Fibroblast of lung (primary cell): Measurements from ENCODE around the gene ARHGAP44. TPM values are rescaled to one million over a fixed set of nuclear protein-coding genes. Genes with fewer than 3 reads are reported as not detected.

Source experiments
- DNase-seq, 2 donors: peaks; one replicate each; pipeline versions ENCODE4 v3.0.0 to v3.0.0-alpha.2; 2010; ENCODE audit warnings: low read depth in 2 of 2
- H2AFZ ChIP-seq: 2 replicates; pipeline ENCODE4 v1.5.1; 2012; ENCODE audit warnings: low read length, control low read depth, inconsistent platforms
- H3K27ac ChIP-seq: 2 replicates; pipeline ENCODE4 v1.5.1; 2011; ENCODE audit warnings: low read length, control low read depth; ENCODE audit not compliant: insufficient read depth
- H3K27me3 ChIP-seq: 2 replicates; pipeline ENCODE4 v1.5.1; 2011; ENCODE audit warnings: mild to moderate bottlenecking, low read length; ENCODE audit not compliant: control insufficient read depth, insufficient read depth
- H3K36me3 ChIP-seq: 2 replicates; pipeline ENCODE4 v1.5.1; 2011; ENCODE audit warnings: low read length; ENCODE audit not compliant: control insufficient read depth, insufficient read depth
- H3K4me1 ChIP-seq: 2 replicates; pipeline ENCODE4 v1.5.1; 2011; ENCODE audit warnings: low read length; ENCODE audit not compliant: control insufficient read depth, insufficient read depth; ENCODE audit errors: extremely low read depth
- H3K4me2 ChIP-seq: 2 replicates; pipeline ENCODE4 v1.5.1; 2011; ENCODE audit warnings: low read length, control low read depth; ENCODE audit not compliant: insufficient read depth; ENCODE audit errors: extremely low read depth
- H3K4me3 ChIP-seq, 4 experiments: fragments of 200-600 bp in 1 of 4; sonication (generic) in 1 of 4; replicated peaks in 1 of 4; 2 replicates each; pipeline ENCODE4 v1.5.1; 2011 to 2016; ENCODE audit warnings: low read length in 4 of 4, low read depth in 3 of 4, mild to moderate bottlenecking in 3 of 4, control low read depth in 2 of 4, inconsistent platforms in 1 of 4, mixed read lengths in 1 of 4; ENCODE audit not compliant: insufficient read depth in 1 of 4; ENCODE audit errors: control extremely low read depth in 1 of 4
- H3K79me2 ChIP-seq: 2 replicates; pipeline ENCODE4 v1.5.1; 2012; ENCODE audit warnings: mild to moderate bottlenecking, low read length, inconsistent platforms; ENCODE audit not compliant: control insufficient read depth, insufficient read depth
- H3K9ac ChIP-seq: 2 replicates; pipeline ENCODE4 v1.5.1; 2011; ENCODE audit warnings: mild to moderate bottlenecking, low read length, control low read depth; ENCODE audit not compliant: insufficient read depth
- H3K9me3 ChIP-seq: 2 replicates; pipeline ENCODE4 v1.5.1; 2012; ENCODE audit warnings: low read depth, low read length; ENCODE audit not compliant: control insufficient read depth, insufficient read depth
- H4K20me1 ChIP-seq: 2 replicates; pipeline ENCODE4 v1.5.1; 2011; ENCODE audit warnings: low read length; ENCODE audit not compliant: control insufficient read depth, insufficient read depth; ENCODE audit errors: extremely low read depth
- CTCF ChIP-seq, 2 donors: IDR thresholded peaks in 1 of 2; conservative IDR thresholded peaks in 1 of 2; 1 replicate in 1 of 2; 2 replicates in 1 of 2; pipeline ENCODE4 v1.5.1; 2011 to 2012; ENCODE audit warnings: low read length in 2 of 2, control low read depth in 1 of 2, inconsistent platforms in 1 of 2, low read depth in 1 of 2, mild to moderate bottlenecking in 1 of 2
- EZH2 ChIP-seq: IDR thresholded peaks from 2 replicates; pipeline ENCODE4 v1.5.1; 2012; ENCODE audit warnings: low read length, control low read depth, mild to moderate bottlenecking; ENCODE audit errors: missing control alignments
- polyA plus RNA-seq, 2 donors: library from polyadenylated mRNA; depleted of rRNA in 1 of 2; stranded (reverse) in 1 of 2; unstranded in 1 of 2; fragments of >200 nt; gene quantifications; 2 replicates each; pipeline ENCODE4 v1.2.1, GENCODE V29; 2011 to 2012; ENCODE audit warnings: missing spikeins in 1 of 2
- total RNA-seq: library from RNA; depleted of rRNA; stranded (reverse); fragments of >200 nt; gene quantifications from 2 replicates; pipeline ENCODE4 v1.2.1, GENCODE V29; 2014

ARHGAP44 gene
- total and polyA plus RNA-seq, 2 donors (not counting 1 experiment from before 2014, with no cell fraction given): 0.48 to 1.7 TPM

- H3K4me3 ChIP-seq: no peak overlapping the region
- H3K4me1 ChIP-seq: no peaks in the 10 kb centered on the region
- no peaks in the 10 kb centered on the region for H3K27me3 ChIP-seq
- no peak for DNase-seq
- H3K9me3 ChIP-seq: no peaks in the 10 kb centered on the region
- TF ChIP-seq CTCF (conservative IDR thresholded peaks at IDR 0.05 in 1 of 2, IDR thresholded peaks at IDR 0.05 in 1 of 2; ENCODE audit: low read depth in 1 of 2, low read length in 2 of 2) (no peak), EZH2 (no peak)
- no peak overlapping the region for H3K9ac ChIP-seq
- no peaks in the 10 kb centered on the region for H4K20me1 ChIP-seq
- H2AFZ ChIP-seq: no peak overlapping the region
- no peaks in the 10 kb centered on the region for H3K79me2 ChIP-seq
- no peak overlapping the region for H3K4me2 ChIP-seq
- no peaks in the 10 kb centered on the region for H3K36me3 ChIP-seq
- H3K27ac ChIP-seq: no peak overlapping the region
These were observed 23.6 kb downstream of the ARHGAP44 start for GRCh38 chr17:12812877-12813276.

GRCh38 chr17:12813664-12814063, 24.4 kb downstream of the ARHGAP44 start:
- H2AFZ ChIP-seq: no peak overlapping the region
- H3K27ac ChIP-seq: no peak overlapping the region
- no peaks in the 10 kb centered on the region for H3K4me1 ChIP-seq
- TF ChIP-seq EZH2 (no peak), CTCF (conservative IDR thresholded peaks at IDR 0.05 in 1 of 2, IDR thresholded peaks at IDR 0.05 in 1 of 2; ENCODE audit: low read depth in 1 of 2, low read length in 2 of 2) (no peak)
- H3K4me3 ChIP-seq: no peak overlapping the region
- H3K9me3 ChIP-seq: no peaks in the 10 kb centered on the region
- H3K27me3 ChIP-seq: no peaks in the 10 kb centered on the region
- H3K36me3 ChIP-seq: no peaks in the 10 kb centered on the region
- H3K9ac ChIP-seq: no peak overlapping the region
- DNase-seq: no peak
- no peaks in the 10 kb centered on the region for H4K20me1 ChIP-seq
- H3K4me2 ChIP-seq: no peak overlapping the region
- H3K79me2 ChIP-seq: no peaks in the 10 kb centered on the region

- H3K9ac ChIP-seq: no peak overlapping the region
- H3K79me2 ChIP-seq: no peaks in the 10 kb centered on the region
- no peaks in the 10 kb centered on the region for H3K9me3 ChIP-seq
- H3K27me3 ChIP-seq: no peaks in the 10 kb centered on the region
- H4K20me1 ChIP-seq: no peaks in the 10 kb centered on the region
- H3K36me3 ChIP-seq: no peaks in the 10 kb centered on the region
- no peak for TF ChIP-seq CTCF (conservative IDR thresholded peaks at IDR 0.05 in 1 of 2, IDR thresholded peaks at IDR 0.05 in 1 of 2; ENCODE audit: low read depth in 1 of 2, low read length in 2 of 2)
- no peak for TF ChIP-seq EZH2
- no peak overlapping the region for H3K4me3 ChIP-seq
- no peak for DNase-seq
- no peaks in the 10 kb centered on the region for H3K4me1 ChIP-seq
- no peak overlapping the region for H2AFZ ChIP-seq
- no peak overlapping the region for H3K4me2 ChIP-seq
- no peak overlapping the region for H3K27ac ChIP-seq
These were observed 25.4 kb downstream of the ARHGAP44 start for GRCh38 chr17:12814718-12815117.
